Neutrophil (primary cell): Measurements from ENCODE around the gene MIX23.

Experiments
- H3K27ac ChIP-seq: fragments of 200-600 bp; sonication (generic); 2 replicates; pipeline ENCODE4 v1.5.1; 2016; ENCODE audit warnings: mild to moderate bottlenecking, moderate library complexity
- H3K27me3 ChIP-seq: fragments of 200-600 bp; sonication (generic); 2 replicates; pipeline ENCODE4 v1.6.0; 2016; ENCODE audit warnings: mild to moderate bottlenecking
- H3K36me3 ChIP-seq: fragments of 200-600 bp; sonication (generic); 2 replicates; pipeline ENCODE4 v1.5.1; 2017
- H3K4me1 ChIP-seq, 2 experiments: fragments of 200-600 bp in 1 of 2; sonication (generic) in 1 of 2; 1 replicate in 1 of 2; 2 replicates in 1 of 2; pipeline versions ENCODE4 v1.5.1 to v1.6.1; 2013 to 2016; ENCODE audit warnings: low read depth in 1 of 2, low read length in 1 of 2, mild to moderate bottlenecking in 1 of 2, moderate library complexity in 1 of 2; ENCODE audit not compliant: control insufficient read depth in 1 of 2, insufficient read depth in 1 of 2
- H3K4me3 ChIP-seq, 2 experiments: fragments of 200-600 bp in 1 of 2; sonication (generic) in 1 of 2; 1 replicate in 1 of 2; 2 replicates in 1 of 2; pipeline ENCODE4 v1.5.1; 2013 to 2016; ENCODE audit warnings: low read depth in 1 of 2, low read length in 1 of 2, mild to moderate bottlenecking in 1 of 2, moderate library complexity in 1 of 2
- H3K9me3 ChIP-seq: fragments of 200-600 bp; sonication (generic); 2 replicates; pipeline ENCODE4 v1.5.1; 2016
- CTCF ChIP-seq: fragments of 200-600 bp; sonication (generic); IDR thresholded peaks from 2 replicates; pipeline ENCODE4 v1.5.1; 2016; ENCODE audit warnings: antibody characterized with exemption

The MIX23 gene

GRCh38 chr3:122416966-122417365 lies 33.9 kb upstream of the MIX23 start:
- no peak for TF ChIP-seq CTCF
- H3K27me3 ChIP-seq: no peaks in the 10 kb centered on the region
- H3K4me1 ChIP-seq: peaks cover 15 to 22% of the 10 kb centered on the region in 2 experiments
- peaks cover 5% of the 10 kb centered on the region for H3K36me3 ChIP-seq
- H3K4me3 ChIP-seq: peak overlapping the region; percentile 85
- no peaks in the 10 kb centered on the region for H3K9me3 ChIP-seq
- H3K27ac ChIP-seq: peak overlapping the region; percentile 93

GRCh38 chr3:122415762-122416654 lies 33.0 kb upstream of the MIX23 start, which contains the start of gene WDR5B:
WDR5B (minus strand) TSS chr3:122416062; CDS start chr3:122415528, 534 bp downstream.
- Histone ChIP-seq H3K4me1 (peaks cover 15 to 22% of the 10 kb centered on the region in 2 experiments), H3K9me3 (no peaks in the 10 kb centered on the region), H3K36me3 (no peaks in the 10 kb centered on the region), H3K27me3 (no peaks in the 10 kb centered on the region), H3K27ac (peak within 1 kb of the TSS; percentile 93), H3K4me3 (peak within 1 kb of the TSS; percentile 85)
- TF ChIP-seq CTCF: peak; percentile 59

- H3K27ac ChIP-seq: peak overlapping the region; percentile 93
- H3K9me3 ChIP-seq: no peaks in the 10 kb centered on the region
- no peaks in the 10 kb centered on the region for H3K36me3 ChIP-seq
- no peaks in the 10 kb centered on the region for H3K27me3 ChIP-seq
- peak overlapping the region; percentile 85 for H3K4me3 ChIP-seq
- TF ChIP-seq CTCF: no peak
- H3K4me1 ChIP-seq: peaks cover 15 to 22% of the 10 kb centered on the region in 2 experiments
Observed at GRCh38 chr3:122415104-122415744, 32.2 kb upstream of the MIX23 start.

GRCh38 chr3:122414391-122414790 lies 31.4 kb upstream of the MIX23 start:
- H3K9me3 ChIP-seq: no peaks in the 10 kb centered on the region
- H3K36me3 ChIP-seq: no peaks in the 10 kb centered on the region
- H3K4me1 ChIP-seq: peaks cover 23 to 31% of the 10 kb centered on the region in 2 experiments
- H3K4me3 ChIP-seq: no peak overlapping the region
- no peak overlapping the region for H3K27ac ChIP-seq
- TF ChIP-seq CTCF: no peak
- no peaks in the 10 kb centered on the region for H3K27me3 ChIP-seq

- no peak for TF ChIP-seq CTCF
- Histone ChIP-seq H3K27me3 (no peaks in the 10 kb centered on the region), H3K4me1 (peaks cover 24 to 28% of the 10 kb centered on the region in 2 experiments), H3K36me3 (peaks cover 5% of the 10 kb centered on the region), H3K4me3 (no peak overlapping the region), H3K27ac (peak overlapping the region; percentile 84), H3K9me3 (no peaks in the 10 kb centered on the region)
Observed at GRCh38 chr3:122410639-122411038, 27.6 kb upstream of the MIX23 start.
